Smooth muscle cell (in vitro differentiated cells): ENCODE measurements around the gene ZNF618. TPM values are rescaled to one million over a fixed set of nuclear protein-coding genes. Genes with fewer than 3 reads are reported as not detected.

ENCODE experiments used
- DNase-seq: peaks from one replicate; lab custom pipeline; 2025; ENCODE audit not compliant: unreplicated experiment; lab: John Stamatoyannopoulos, UW
- H2AFZ ChIP-seq: fragments of 200-600 bp; sonication (generic); 2 replicates; pipeline ENCODE4 v1.6.0; 2016; ENCODE audit warnings: antibody characterized with exemption, low read depth, mild to moderate bottlenecking
- H3F3A ChIP-seq: fragments of 200-600 bp; sonication (generic); 2 replicates; pipeline ENCODE4 v1.6.0; 2017; ENCODE audit warnings: antibody characterized with exemption, low read depth
- H3K27ac ChIP-seq: fragments of 200-600 bp; sonication (generic); 2 replicates; pipeline ENCODE4 v1.5.1; 2016; ENCODE audit warnings: low read depth, mild to moderate bottlenecking
- H3K27me3 ChIP-seq: fragments of 200-600 bp; sonication (generic); 2 replicates; pipeline ENCODE4 v1.6.1; 2016; ENCODE audit warnings: low read depth, mild to moderate bottlenecking
- H3K36me3 ChIP-seq: fragments of 200-600 bp; sonication (generic); 2 replicates; pipeline ENCODE4 v1.5.1; 2016; ENCODE audit warnings: low read depth
- H3K4me1 ChIP-seq: fragments of 200-600 bp; sonication (generic); 2 replicates; pipeline ENCODE4 v1.5.1; 2016; ENCODE audit warnings: low read depth
- H3K4me2 ChIP-seq: fragments of 200-600 bp; sonication (generic); 2 replicates; pipeline ENCODE4 v1.6.0; 2016; ENCODE audit warnings: mild to moderate bottlenecking
- H3K4me3 ChIP-seq: fragments of 200-600 bp; sonication (generic); 2 replicates; pipeline ENCODE4 v1.5.1; 2016; ENCODE audit warnings: mild to moderate bottlenecking
- H3K79me2 ChIP-seq: fragments of 200-600 bp; sonication (generic); 2 replicates; pipeline ENCODE4 v1.6.0; 2016; ENCODE audit warnings: low read depth, mild to moderate bottlenecking
- H3K9ac ChIP-seq: fragments of 200-600 bp; sonication (generic); 2 replicates; pipeline ENCODE4 v1.6.0; 2016; ENCODE audit warnings: low read depth
- H3K9me3 ChIP-seq: fragments of 200-600 bp; sonication (generic); replicated peaks from 2 replicates; pipeline ENCODE4 v1.5.1; 2016; ENCODE audit warnings: low read depth
- H4K20me1 ChIP-seq: fragments of 200-600 bp; sonication (generic); 2 replicates; pipeline ENCODE4 v1.6.0; 2016; ENCODE audit warnings: low read depth
- WGBS: methylation state at CpG from one replicate; pipeline ENCODE4 v1.1.7; 2016; ENCODE audit warnings: low lambda C conversion rate; 5-methylcytosine and 5-hydroxymethylcytosine counted together
- polyA plus RNA-seq: library from polyadenylated mRNA; unstranded; fragments of >200 nt; fragmentation: Nextera tagmentation; extraction: Ambion mirVana; gene quantifications from 2 replicates; pipeline ENCODE4 v1.2.1, GENCODE V29; 2016
- total RNA-seq: library from RNA; depleted of rRNA; stranded (reverse); fragments of >200 nt; gene quantifications from 2 replicates; pipeline ENCODE4 v1.2.3, GENCODE V29; 2014
- TF ChIP-seq, protein P1 (sequence below): fragments of 200-600 bp; sonication (generic); IDR thresholded peaks from 2 replicates; pipeline ENCODE4 v1.5.1; 2017; ENCODE audit warnings: borderline replicate concordance, mild to moderate bottlenecking, antibody characterized with exemption; ENCODE audit not compliant: insufficient read depth, poor library complexity, severe bottlenecking

The ZNF618 gene
- total and polyA plus RNA-seq, 2 experiments from 2014 or later = 9.9 to 19.5 TPM

DNA sequence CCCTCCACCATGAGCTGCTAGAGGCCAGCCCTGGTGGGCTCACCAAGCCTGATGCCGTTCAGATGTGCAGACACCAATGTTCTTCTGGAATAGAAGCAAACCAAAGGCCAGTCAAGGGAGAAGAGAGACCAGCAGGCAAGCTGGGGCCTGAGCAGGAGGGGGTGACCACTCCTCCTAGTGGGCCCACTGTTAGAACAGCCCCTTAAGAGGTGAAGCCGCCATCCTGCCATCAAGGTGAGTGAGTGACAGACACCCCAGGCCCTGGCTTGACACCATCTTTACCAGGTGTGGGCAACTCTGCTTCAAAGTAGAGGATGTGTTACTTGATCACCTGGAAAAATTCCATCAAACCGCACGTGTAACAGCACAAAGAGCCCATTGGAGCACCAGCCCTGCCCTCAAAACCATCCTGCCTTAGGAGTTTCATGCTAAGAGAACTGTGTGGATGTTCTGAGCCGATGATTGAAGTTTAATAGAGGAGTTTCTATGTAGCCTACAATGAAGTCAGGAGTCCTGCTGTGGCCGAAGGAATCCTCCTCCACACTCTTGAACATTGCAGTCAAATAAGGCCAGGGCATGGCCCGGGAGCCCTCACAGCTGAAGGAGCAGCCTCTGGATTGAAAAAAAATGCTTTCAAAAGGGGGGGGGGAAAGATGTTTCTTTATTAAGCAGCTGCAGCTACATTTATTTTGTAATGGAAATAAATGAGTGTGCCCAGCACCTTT is 181.2 kb downstream of the ZNF618 start:
- Histone ChIP-seq H3K9me3 (no peaks in the 10 kb centered on the region), H3F3A (no peaks in the 10 kb centered on the region), H3K9ac (no peak overlapping the region), H3K36me3 (no peaks in the 10 kb centered on the region), H2AFZ (no peak overlapping the region), H3K4me3 (no peak overlapping the region), H3K4me2 (no peak overlapping the region), H3K79me2 (no peaks in the 10 kb centered on the region), H3K27me3 (no peaks in the 10 kb centered on the region), H3K4me1 (no peaks in the 10 kb centered on the region), H3K27ac (no peak overlapping the region), H4K20me1 (no peaks in the 10 kb centered on the region)
- WGBS = 81% methylated on average over 7 of the region's 7 CpGs
- TF ChIP-seq, protein P1, sequence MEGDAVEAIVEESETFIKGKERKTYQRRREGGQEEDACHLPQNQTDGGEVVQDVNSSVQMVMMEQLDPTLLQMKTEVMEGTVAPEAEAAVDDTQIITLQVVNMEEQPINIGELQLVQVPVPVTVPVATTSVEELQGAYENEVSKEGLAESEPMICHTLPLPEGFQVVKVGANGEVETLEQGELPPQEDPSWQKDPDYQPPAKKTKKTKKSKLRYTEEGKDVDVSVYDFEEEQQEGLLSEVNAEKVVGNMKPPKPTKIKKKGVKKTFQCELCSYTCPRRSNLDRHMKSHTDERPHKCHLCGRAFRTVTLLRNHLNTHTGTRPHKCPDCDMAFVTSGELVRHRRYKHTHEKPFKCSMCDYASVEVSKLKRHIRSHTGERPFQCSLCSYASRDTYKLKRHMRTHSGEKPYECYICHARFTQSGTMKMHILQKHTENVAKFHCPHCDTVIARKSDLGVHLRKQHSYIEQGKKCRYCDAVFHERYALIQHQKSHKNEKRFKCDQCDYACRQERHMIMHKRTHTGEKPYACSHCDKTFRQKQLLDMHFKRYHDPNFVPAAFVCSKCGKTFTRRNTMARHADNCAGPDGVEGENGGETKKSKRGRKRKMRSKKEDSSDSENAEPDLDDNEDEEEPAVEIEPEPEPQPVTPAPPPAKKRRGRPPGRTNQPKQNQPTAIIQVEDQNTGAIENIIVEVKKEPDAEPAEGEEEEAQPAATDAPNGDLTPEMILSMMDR = no peak
- DNase-seq = no peak

DNA sequence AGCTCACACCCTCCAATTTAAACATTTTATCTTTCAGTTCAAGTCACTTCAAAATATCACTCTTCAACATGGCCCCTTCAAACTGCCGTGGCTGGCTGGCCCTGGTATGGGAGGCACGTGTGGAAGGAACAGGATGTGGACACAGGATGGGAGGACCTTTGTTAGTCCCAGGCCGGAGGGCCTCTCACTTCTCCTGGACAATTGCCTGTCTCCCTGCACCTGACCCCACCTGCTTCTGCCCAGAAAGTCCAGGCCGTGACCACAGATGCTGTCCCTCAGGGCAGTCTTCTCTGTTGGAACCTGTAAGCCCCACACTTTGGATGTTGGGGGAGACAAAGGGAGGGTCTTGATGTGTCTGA is 182.6 kb downstream of the ZNF618 start:
- Histone ChIP-seq H2AFZ (no peak overlapping the region), H3K4me3 (no peak overlapping the region), H3K27ac (no peak overlapping the region), H4K20me1 (no peaks in the 10 kb centered on the region), H3K9me3 (no peaks in the 10 kb centered on the region), H3K36me3 (no peaks in the 10 kb centered on the region), H3K79me2 (no peaks in the 10 kb centered on the region), H3K9ac (no peak overlapping the region), H3F3A (no peaks in the 10 kb centered on the region), H3K27me3 (no peaks in the 10 kb centered on the region), H3K4me2 (no peak overlapping the region), H3K4me1 (no peaks in the 10 kb centered on the region)
- 94% methylated on average over 4 of the region's 4 CpGs for WGBS
- no peak for DNase-seq
- TF ChIP-seq, protein P1 = no peak

DNA sequence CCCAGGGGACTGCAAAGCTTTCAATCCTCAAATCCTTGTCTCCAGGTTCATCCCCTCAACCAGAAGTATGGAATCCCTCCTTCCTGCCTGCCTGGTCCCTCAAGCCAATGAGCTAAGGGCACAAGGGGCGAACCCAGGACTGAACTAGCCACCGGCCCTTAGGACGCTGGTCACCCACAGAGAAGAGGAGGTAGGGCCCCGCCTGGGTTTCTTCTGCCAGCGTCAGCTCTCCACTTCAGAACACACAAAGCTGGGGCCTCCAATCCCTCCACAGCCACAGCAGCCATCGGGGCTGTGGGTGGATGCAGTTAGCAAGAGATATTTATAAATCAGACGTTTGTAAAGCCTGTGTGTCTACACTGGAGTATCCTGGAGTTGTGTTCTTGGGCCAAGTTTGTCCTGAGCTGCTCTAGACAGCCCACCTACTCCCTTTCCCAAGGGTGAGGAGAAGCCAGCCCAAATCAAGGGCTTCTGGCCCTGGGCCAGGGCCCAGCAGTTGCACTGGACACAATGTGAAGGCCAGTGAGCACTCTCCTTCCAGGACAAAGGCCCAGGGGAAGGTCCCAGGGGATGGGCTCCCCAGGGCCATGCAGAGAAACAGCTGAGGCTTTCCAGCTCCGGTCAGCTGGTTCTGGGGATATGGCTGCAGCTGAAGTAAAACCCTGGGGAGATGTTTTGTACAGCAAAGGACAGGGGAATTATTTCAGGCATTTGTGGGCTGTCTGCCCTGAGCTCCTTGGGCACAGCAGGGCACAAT is 183.1 kb downstream of the ZNF618 start:
- Histone ChIP-seq H3K27ac (no peak overlapping the region), H3K4me2 (no peak overlapping the region), H3K27me3 (no peaks in the 10 kb centered on the region), H3K9me3 (no peaks in the 10 kb centered on the region), H3K36me3 (no peaks in the 10 kb centered on the region), H4K20me1 (no peaks in the 10 kb centered on the region), H3F3A (no peaks in the 10 kb centered on the region), H3K9ac (no peak overlapping the region), H2AFZ (no peak overlapping the region), H3K4me3 (no peak overlapping the region), H3K4me1 (no peaks in the 10 kb centered on the region), H3K79me2 (no peaks in the 10 kb centered on the region)
- TF ChIP-seq, protein P1 = no peak
- no peak for DNase-seq
- 79% methylated on average over 8 of the region's 8 CpGs for WGBS
